ENCODE measurements around the gene PATZ1. TPM values are rescaled to one million over a fixed set of nuclear protein-coding genes. Genes with fewer than 3 reads are reported as not detected.
A peak's percentile ranks its signal among the peaks of the same experiment; 100 is the strongest.
"Not testable (repeated sequence)": the region's sequence is repeated elsewhere in the genome, so short reads cannot be mapped to it uniquely, and the experiment has no call there.

PATZ1 gene
- total and polyA plus RNA-seq, 2 donors, result 25.2 to 33.4 TPM

- Histone ChIP-seq H3K27ac (ENCODE audit: low read depth in 1 of 2, low read length in 1 of 2) (no peak overlapping the region), H3K9me3 (ENCODE audit: control insufficient read depth in 2 of 2, insufficient read depth in 1 of 2, low read length in 1 of 2) (no peaks in the 10 kb centered on the region), H3K4me1 (ENCODE audit: control insufficient read depth in 2 of 2, insufficient read depth in 2 of 2, low read length in 2 of 2) (no peaks in the 10 kb centered on the region), H3K36me3 (ENCODE audit: control insufficient read depth in 2 of 2, insufficient read depth in 2 of 2, low read length in 1 of 2) (no peaks in the 10 kb centered on the region), H3K27me3 (ENCODE audit: control insufficient read depth in 2 of 2, insufficient read depth in 1 of 2, low read length in 1 of 2) (no peaks in the 10 kb centered on the region), H3K4me3 (ENCODE audit: low read length in 2 of 2) (no peak overlapping the region)
- WGBS, result 92% methylated on average over 3 of the region's 3 CpGs
- no peak for DNase-seq (ENCODE audit: low read depth in 6 of 9, low spot score in 9 of 9)
These were observed 17.8 kb upstream of the PATZ1 start for GRCh38 chr22:31363885-31364465.

- Histone ChIP-seq H3K27me3 (ENCODE audit: control insufficient read depth in 2 of 2, insufficient read depth in 1 of 2, low read length in 1 of 2) (no peaks in the 10 kb centered on the region), H3K4me3 (ENCODE audit: low read length in 2 of 2) (no peak overlapping the region), H3K27ac (ENCODE audit: low read depth in 1 of 2, low read length in 1 of 2) (no peak overlapping the region), H3K9me3 (ENCODE audit: control insufficient read depth in 2 of 2, insufficient read depth in 1 of 2, low read length in 1 of 2) (no peaks in the 10 kb centered on the region), H3K36me3 (ENCODE audit: control insufficient read depth in 2 of 2, insufficient read depth in 2 of 2, low read length in 1 of 2) (no peaks in the 10 kb centered on the region), H3K4me1 (ENCODE audit: control insufficient read depth in 2 of 2, insufficient read depth in 2 of 2, low read length in 2 of 2) (no peaks in the 10 kb centered on the region)
- no peak for DNase-seq (ENCODE audit: low read depth in 6 of 9, low spot score in 9 of 9)
- WGBS, result 95% methylated on average over 1 of the region's 1 CpG
These were observed 15.6 kb upstream of the PATZ1 start for GRCh38 chr22:31361743-31362142.

GRCh38 chr22:31360029-31360428, 13.9 kb upstream of the PATZ1 start:
- H3K36me3 ChIP-seq (ENCODE audit: control insufficient read depth in 2 of 2, insufficient read depth in 2 of 2, low read length in 1 of 2), result no peaks in the 10 kb centered on the region
- no peaks in the 10 kb centered on the region for H3K4me1 ChIP-seq (ENCODE audit: control insufficient read depth in 2 of 2, insufficient read depth in 2 of 2, low read length in 2 of 2)
- no peaks in the 10 kb centered on the region for H3K27me3 ChIP-seq (ENCODE audit: control insufficient read depth in 2 of 2, insufficient read depth in 1 of 2, low read length in 1 of 2)
- no peak overlapping the region for H3K4me3 ChIP-seq (ENCODE audit: low read length in 2 of 2)
- 98% methylated on average over 1 of the region's 1 CpG for WGBS
- H3K9me3 ChIP-seq (ENCODE audit: control insufficient read depth in 2 of 2, insufficient read depth in 1 of 2, low read length in 1 of 2), result no peaks in the 10 kb centered on the region
- DNase-seq (ENCODE audit: low read depth in 6 of 9, low spot score in 9 of 9), result no peak
- no peak overlapping the region for H3K27ac ChIP-seq (ENCODE audit: low read depth in 1 of 2, low read length in 1 of 2)

GRCh38 chr22:31354515-31354914, 8.4 kb upstream of the PATZ1 start:
- Histone ChIP-seq H3K4me3 (ENCODE audit: low read length in 2 of 2) (no peak overlapping the region), H3K27ac (ENCODE audit: low read depth in 1 of 2, low read length in 1 of 2) (no peak overlapping the region), H3K4me1 (ENCODE audit: control insufficient read depth in 2 of 2, insufficient read depth in 2 of 2, low read length in 2 of 2) (no peaks in the 10 kb centered on the region), H3K27me3 (ENCODE audit: control insufficient read depth in 2 of 2, insufficient read depth in 1 of 2, low read length in 1 of 2) (no peaks in the 10 kb centered on the region), H3K9me3 (ENCODE audit: control insufficient read depth in 2 of 2, insufficient read depth in 1 of 2, low read length in 1 of 2) (no peaks in the 10 kb centered on the region), H3K36me3 (ENCODE audit: control insufficient read depth in 2 of 2, insufficient read depth in 2 of 2, low read length in 1 of 2) (no peaks in the 10 kb centered on the region)
- DNase-seq (ENCODE audit: low read depth in 6 of 9, low spot score in 9 of 9), result no peak
- WGBS, result 87% methylated on average over 5 of the region's 5 CpGs

- Histone ChIP-seq H3K4me1 (ENCODE audit: control insufficient read depth in 2 of 2, insufficient read depth in 2 of 2, low read length in 2 of 2) (peaks cover 0 to 8% of the 10 kb centered on the region in 2 donors), H3K36me3 (ENCODE audit: control insufficient read depth in 2 of 2, insufficient read depth in 2 of 2, low read length in 1 of 2) (no peaks in the 10 kb centered on the region), H3K4me3 (ENCODE audit: low read length in 2 of 2) (no peak overlapping the region), H3K27me3 (ENCODE audit: control insufficient read depth in 2 of 2, insufficient read depth in 1 of 2, low read length in 1 of 2) (no peaks in the 10 kb centered on the region), H3K9me3 (ENCODE audit: control insufficient read depth in 2 of 2, insufficient read depth in 1 of 2, low read length in 1 of 2) (no peaks in the 10 kb centered on the region), H3K27ac (ENCODE audit: low read depth in 1 of 2, low read length in 1 of 2) (no peak overlapping the region)
- DNase-seq (ENCODE audit: low read depth in 6 of 9, low spot score in 9 of 9), result no peak
- WGBS, result 93% methylated on average over 8 of the region's 8 CpGs
These were observed 4.3 kb upstream of the PATZ1 start for GRCh38 chr22:31350410-31350863.

GRCh38 chr22:31349960-31350359, 3.8 kb upstream of the PATZ1 start:
- no peaks in the 10 kb centered on the region for H3K9me3 ChIP-seq (ENCODE audit: control insufficient read depth in 2 of 2, insufficient read depth in 1 of 2, low read length in 1 of 2)
- H3K27ac ChIP-seq (ENCODE audit: low read depth in 1 of 2, low read length in 1 of 2), result no peak overlapping the region
- DNase-seq (ENCODE audit: low read depth in 6 of 9, low spot score in 9 of 9), result no peak
- H3K27me3 ChIP-seq (ENCODE audit: control insufficient read depth in 2 of 2, insufficient read depth in 1 of 2, low read length in 1 of 2), result no peaks in the 10 kb centered on the region
- peaks cover 0 to 10% of the 10 kb centered on the region in 2 donors for H3K4me1 ChIP-seq (ENCODE audit: control insufficient read depth in 2 of 2, insufficient read depth in 2 of 2, low read length in 2 of 2)
- no peak overlapping the region for H3K4me3 ChIP-seq (ENCODE audit: low read length in 2 of 2)
- H3K36me3 ChIP-seq (ENCODE audit: control insufficient read depth in 2 of 2, insufficient read depth in 2 of 2, low read length in 1 of 2), result peaks cover 0 to under 1% of the 10 kb centered on the region in 2 donors

- Histone ChIP-seq H3K4me3 (ENCODE audit: low read length in 2 of 2) (no peak overlapping the region), H3K4me1 (ENCODE audit: control insufficient read depth in 2 of 2, insufficient read depth in 2 of 2, low read length in 2 of 2) (peaks cover 9 to 22% of the 10 kb centered on the region in 2 donors), H3K27me3 (ENCODE audit: control insufficient read depth in 2 of 2, insufficient read depth in 1 of 2, low read length in 1 of 2) (no peaks in the 10 kb centered on the region), H3K9me3 (ENCODE audit: control insufficient read depth in 2 of 2, insufficient read depth in 1 of 2, low read length in 1 of 2) (no peaks in the 10 kb centered on the region), H3K36me3 (ENCODE audit: control insufficient read depth in 2 of 2, insufficient read depth in 2 of 2, low read length in 1 of 2) (peaks cover 0 to 7% of the 10 kb centered on the region in 2 donors), H3K27ac (ENCODE audit: low read depth in 1 of 2, low read length in 1 of 2) (no peak overlapping the region)
- WGBS, result 97% methylated on average over 6 of the region's 6 CpGs
- DNase-seq (ENCODE audit: low read depth in 6 of 9, low spot score in 9 of 9), result no peak
These were observed 2.6 kb upstream of the PATZ1 start for GRCh38 chr22:31348766-31349165.

GRCh38 chr22:31348009-31348337, 1.8 kb upstream of the PATZ1 start:
- Histone ChIP-seq H3K36me3 (ENCODE audit: control insufficient read depth in 2 of 2, insufficient read depth in 2 of 2, low read length in 1 of 2) (peaks cover 4 to 14% of the 10 kb centered on the region in 2 donors), H3K4me3 (ENCODE audit: low read length in 2 of 2) (peak overlapping the region in 1 of 2 donors; percentile 75), H3K27ac (ENCODE audit: low read depth in 1 of 2, low read length in 1 of 2) (peak overlapping the region in 1 of 2 donors; percentile 95), H3K4me1 (ENCODE audit: control insufficient read depth in 2 of 2, insufficient read depth in 2 of 2, low read length in 2 of 2) (peaks cover 17 to 30% of the 10 kb centered on the region in 2 donors)
- not testable (repeated sequence) for H3K27me3 ChIP-seq (ENCODE audit: control insufficient read depth in 2 of 2, insufficient read depth in 1 of 2, low read length in 1 of 2); H3K9me3 ChIP-seq (ENCODE audit: control insufficient read depth in 2 of 2, insufficient read depth in 1 of 2, low read length in 1 of 2); DNase-seq (ENCODE audit: low read depth in 6 of 9, low spot score in 9 of 9)
- 92% methylated on average over 16 of the region's 16 CpGs for WGBS

- Histone ChIP-seq H3K9me3 (ENCODE audit: control insufficient read depth in 2 of 2, insufficient read depth in 1 of 2, low read length in 1 of 2) (no peaks in the 10 kb centered on the region), H3K36me3 (ENCODE audit: control insufficient read depth in 2 of 2, insufficient read depth in 2 of 2, low read length in 1 of 2) (peaks cover 9 to 20% of the 10 kb centered on the region in 2 donors), H3K27me3 (ENCODE audit: control insufficient read depth in 2 of 2, insufficient read depth in 1 of 2, low read length in 1 of 2) (no peaks in the 10 kb centered on the region), H3K27ac (ENCODE audit: low read depth in 1 of 2, low read length in 1 of 2) (peak overlapping the region; percentile 94 to 95), H3K4me3 (ENCODE audit: low read length in 2 of 2) (peak overlapping the region; percentile 75 to 86), H3K4me1 (ENCODE audit: control insufficient read depth in 2 of 2, insufficient read depth in 2 of 2, low read length in 2 of 2) (peaks cover 21 to 35% of the 10 kb centered on the region in 2 donors)
- 2% methylated on average over 50 of the region's 50 CpGs for WGBS
- peak in 6 of 9 donors; percentile 43 to 79 (median 50) for DNase-seq (ENCODE audit: low read depth in 6 of 9, low spot score in 9 of 9)
These were observed 1.3 kb upstream of the PATZ1 start for GRCh38 chr22:31347251-31348008.
